ENCODE data around the gene CTTNBP2NL. TPM values are rescaled to one million over a fixed set of nuclear protein-coding genes. Genes with fewer than 3 reads are reported as not detected.
A peak's percentile ranks its signal among the peaks of the same experiment; 100 is the strongest.
"Not testable (repeated sequence)": the region's sequence is repeated elsewhere in the genome, so short reads cannot be mapped to it uniquely, and the experiment has no call there.

CTTNBP2NL gene
- total RNA-seq, 4 donors from 2014 or later: 15.5 to 37.0 (median 24.6) TPM

- TF ChIP-seq CTCF (IDR thresholded peaks at IDR 0.05): no peak
- no peak for TF ChIP-seq EP300 (IDR thresholded peaks at IDR 0.05)
- no peak for TF ChIP-seq POLR2A (IDR thresholded peaks at IDR 0.05)
- TF ChIP-seq POLR2AphosphoS5 (IDR thresholded peaks at IDR 0.05): no peak
- H3K27me3 ChIP-seq: no peaks in the 10 kb centered on the region
- peaks cover 0 to 29% (median 3%) of the 10 kb centered on the region in 3 donors for H3K4me1 ChIP-seq
- no peak for ATAC-seq
- WGBS, 2 donors (ENCODE audit: low coverage in 1 of 2): 57 to 60% methylated on average over 1 of the region's 1 CpG
- no peaks in the 10 kb centered on the region for H3K9me3 ChIP-seq
- H3K4me3 ChIP-seq: no peak overlapping the region
- H3K36me3 ChIP-seq: peaks cover 0 to 9% of the 10 kb centered on the region in 2 donors
- H3K27ac ChIP-seq: peak overlapping the region in 1 of 4 donors; percentile 32
Measured at GRCh38 chr1:112462953-112463279, 66.9 kb downstream of the CTTNBP2NL start.

GRCh38 chr1:112464501-112464900 is 68.5 kb downstream of the CTTNBP2NL start:
- TF ChIP-seq POLR2A (IDR thresholded peaks at IDR 0.05) (no peak), CTCF (IDR thresholded peaks at IDR 0.05) (no peak), EP300 (IDR thresholded peaks at IDR 0.05) (no peak), POLR2AphosphoS5 (IDR thresholded peaks at IDR 0.05) (no peak)

GRCh38 chr1:112465122-112465521 is 69.1 kb downstream of the CTTNBP2NL start:
- no peak for TF ChIP-seq POLR2AphosphoS5 (IDR thresholded peaks at IDR 0.05)
- no peak for TF ChIP-seq POLR2A (IDR thresholded peaks at IDR 0.05)
- no peak for TF ChIP-seq EP300 (IDR thresholded peaks at IDR 0.05)
- TF ChIP-seq CTCF (IDR thresholded peaks at IDR 0.05): no peak
- Histone ChIP-seq H3K27ac (peak overlapping the region in 3 of 4 donors; percentile 65 to 83 (median 75)), H3K9me3 (no peaks in the 10 kb centered on the region), H3K4me1 (peaks cover 0 to 29% (median 3%) of the 10 kb centered on the region in 3 donors), H3K36me3 (no peaks in the 10 kb centered on the region), H3K27me3 (no peaks in the 10 kb centered on the region), H3K4me3 (no peak overlapping the region)
- 17 to 43% methylated on average over 1 to 4 of the region's 5 CpGs for WGBS, 2 donors (ENCODE audit: low coverage in 1 of 2)
- ATAC-seq: no peak

More at GRCh38 chr1:112464501-112464900, 68.5 kb downstream of the CTTNBP2NL start:
- peak overlapping the region in 3 of 4 donors; percentile 65 to 83 (median 75) for H3K27ac ChIP-seq
- no peaks in the 10 kb centered on the region for H3K9me3 ChIP-seq
- H3K27me3 ChIP-seq: no peaks in the 10 kb centered on the region
- no peak overlapping the region for H3K4me3 ChIP-seq
- H3K36me3 ChIP-seq: no peaks in the 10 kb centered on the region
- WGBS, 2 donors (ENCODE audit: low coverage in 1 of 2): 60 to 77% methylated on average over 2 of the region's 4 CpGs
- peaks cover 0 to 29% (median 3%) of the 10 kb centered on the region in 3 donors for H3K4me1 ChIP-seq
- no peak for ATAC-seq

GRCh38 chr1:112466078-112466660 is 70.2 kb downstream of the CTTNBP2NL start:
- H3K27me3 ChIP-seq: no peaks in the 10 kb centered on the region
- H3K4me1 ChIP-seq: peaks cover 0 to 23% (median 3%) of the 10 kb centered on the region in 3 donors
- no peaks in the 10 kb centered on the region for H3K36me3 ChIP-seq
- H3K9me3 ChIP-seq: no peaks in the 10 kb centered on the region
- WGBS, 2 donors (ENCODE audit: low coverage in 1 of 2): 2 to 10% methylated on average over 2 to 8 of the region's 31 CpGs
- TF ChIP-seq POLR2AphosphoS5 (IDR thresholded peaks at IDR 0.05) (peak; percentile 81), EP300 (IDR thresholded peaks at IDR 0.05) (no peak), POLR2A (IDR thresholded peaks at IDR 0.05) (no peak), CTCF (IDR thresholded peaks at IDR 0.05) (peak; percentile 41 to 97 (median 94))
- H3K4me3 ChIP-seq: peak overlapping the region; percentile 26 to 42
- peak overlapping the region; percentile 9 to 83 (median 70) for H3K27ac ChIP-seq
- peak; percentile 96 for ATAC-seq

GRCh38 chr1:112470324-112470723 is 74.3 kb downstream of the CTTNBP2NL start:
- not testable (repeated sequence) for ATAC-seq, H3K9me3 ChIP-seq, H3K4me3 ChIP-seq, H3K27ac ChIP-seq, H3K27me3 ChIP-seq, H3K36me3 ChIP-seq
- 88% methylated on average over 2 of the region's 7 CpGs; no CpG with 5 or more reads in 1 of the 2 donors for WGBS, 2 donors (ENCODE audit: low coverage in 1 of 2)
- H3K4me1 ChIP-seq: peaks cover 0 to 18% (median 3%) of the 10 kb centered on the region in 3 donors

Measured in gastroesophageal sphincter (tissue), 4 donors.